Activated T-cell treated with anti-CD3 and anti-CD28 coated beads, Interleukin-2, amount 50 U/mL, for 4 hours (primary cell): ENCODE data around the gene CBLL1. TPM values are rescaled to one million over a fixed set of nuclear protein-coding genes. Genes with fewer than 3 reads are reported as not detected.

ENCODE experiments used
- ATAC-seq, 2 donors: fragments of 200-7000 bp; cut with Tn5 transposase; one replicate each; pipeline ENCODE4 v1.10.0; 2021
- DNase-seq: peaks from one replicate; pipeline ENCODE4 v3.0.0-alpha.2; 2020
- H3K27me3 Mint-ChIP-seq: one replicate; pipeline ENCODE4 v1.8.0; 2021; ENCODE audit warnings: low read depth, mixed read lengths
- H3K36me3 Mint-ChIP-seq: one replicate; pipeline ENCODE4 v1.8.0; 2022; ENCODE audit warnings: mixed read lengths; ENCODE audit not compliant: insufficient read depth
- H3K4me1 Mint-ChIP-seq: one replicate; pipeline ENCODE4 v1.8.0; 2021; ENCODE audit warnings: low read depth, mixed read lengths
- H3K4me3 Mint-ChIP-seq: one replicate; pipeline ENCODE4 v1.8.0; 2021; ENCODE audit warnings: mild to moderate bottlenecking, moderate library complexity, mixed read lengths
- H3K9me3 Mint-ChIP-seq: one replicate; pipeline ENCODE4 v1.8.0; 2021; ENCODE audit warnings: mixed read lengths
- total RNA-seq, 3 donors: library from RNA; stranded (reverse); gene quantifications; one replicate each; pipeline ENCODE4 v1.2.1, GENCODE V29; 2021

The CBLL1 gene
- total RNA-seq, 3 donors from 2014 or later = 37.2 to 45.9 (median 42.7) TPM

DNA sequence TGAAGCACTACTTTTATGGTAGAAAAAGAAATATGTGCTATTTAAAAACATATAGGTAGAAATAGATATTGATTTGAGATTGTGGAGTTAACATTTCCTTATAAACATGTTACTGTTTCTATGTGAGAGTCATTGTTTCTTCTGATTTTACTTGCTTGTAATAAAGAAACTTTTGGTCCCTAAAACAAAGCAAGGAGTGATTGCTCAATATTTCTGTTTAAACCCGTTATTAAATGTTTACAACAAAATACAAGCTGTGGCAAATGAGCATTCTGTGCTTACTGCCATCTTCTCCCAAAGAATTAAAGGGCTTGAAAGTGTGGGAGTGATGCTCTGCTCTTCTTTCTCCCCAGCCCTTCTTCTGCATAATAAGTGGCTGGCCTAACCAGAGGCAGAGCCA lies 22.7 kb upstream of the CBLL1 start:
- Mint-ChIP-seq H3K4me1 (no peaks in the 10 kb centered on the region), H3K4me3 (no peak overlapping the region), H3K36me3 (no peaks in the 10 kb centered on the region), H3K9me3 (no peaks in the 10 kb centered on the region), H3K27me3 (no peaks in the 10 kb centered on the region)
- ATAC-seq (no peak), DNase-seq (no peak)

DNA sequence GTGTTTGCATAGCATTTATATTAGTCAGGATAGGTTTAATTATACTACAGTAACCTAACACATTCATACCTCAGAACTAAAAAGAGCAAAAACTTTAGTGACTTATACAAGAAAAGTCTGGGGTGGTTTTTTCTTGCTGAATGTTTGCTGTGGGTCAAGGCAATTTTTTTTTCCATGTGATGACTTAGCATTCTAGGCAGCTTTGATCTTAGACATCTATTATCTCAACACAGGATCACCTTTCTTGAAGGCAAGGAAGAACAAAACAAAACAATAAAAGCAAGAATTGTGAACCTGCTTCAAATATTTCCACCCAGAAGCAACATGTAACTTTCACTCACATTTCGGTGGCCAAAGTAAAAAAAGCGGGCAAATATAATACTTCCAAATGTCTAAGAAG lies 20.7 kb upstream of the CBLL1 start:
- Mint-ChIP-seq H3K4me1 (no peaks in the 10 kb centered on the region), H3K4me3 (no peak overlapping the region), H3K9me3 (no peaks in the 10 kb centered on the region), H3K36me3 (no peaks in the 10 kb centered on the region), H3K27me3 (peaks cover 9% of the 10 kb centered on the region)
- DNase-seq (no peak), ATAC-seq (no peak)

DNA sequence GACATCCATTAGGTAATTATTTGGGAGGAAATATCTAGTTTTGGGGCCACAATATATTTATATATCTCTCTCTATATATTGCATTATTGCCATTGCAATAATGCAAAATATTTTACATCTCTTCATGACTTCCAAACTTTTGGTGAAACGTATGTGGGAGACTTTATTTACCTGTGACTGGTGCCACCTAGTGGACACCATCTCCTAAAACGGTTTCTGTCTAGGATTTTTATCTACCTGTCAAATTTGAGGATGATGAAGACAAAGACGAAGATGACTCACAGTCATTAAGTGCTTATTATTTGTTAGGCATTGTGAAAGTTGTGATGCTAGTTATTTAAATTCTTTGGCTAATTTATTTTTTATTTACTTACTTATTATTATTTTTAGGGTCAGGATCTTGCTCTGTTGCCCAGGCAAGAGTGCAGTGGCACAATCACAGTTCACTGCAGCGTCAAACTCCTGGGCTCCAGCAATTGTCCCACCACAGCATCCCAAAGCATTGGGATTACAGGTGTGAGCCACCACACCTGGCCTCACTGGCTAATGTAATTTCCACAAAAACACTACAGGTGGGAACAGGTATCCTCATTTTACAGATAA lies 18.7 kb upstream of the CBLL1 start:
- ATAC-seq (peak in 1 of 2 donors; percentile 57), DNase-seq (peak; percentile 38)
- no peaks in the 10 kb centered on the region for H3K9me3 Mint-ChIP-seq
- no peaks in the 10 kb centered on the region for H3K36me3 Mint-ChIP-seq
- H3K4me3 Mint-ChIP-seq = no peak overlapping the region
- H3K27me3 Mint-ChIP-seq = peaks cover 13% of the 10 kb centered on the region
- no peaks in the 10 kb centered on the region for H3K4me1 Mint-ChIP-seq

DNA sequence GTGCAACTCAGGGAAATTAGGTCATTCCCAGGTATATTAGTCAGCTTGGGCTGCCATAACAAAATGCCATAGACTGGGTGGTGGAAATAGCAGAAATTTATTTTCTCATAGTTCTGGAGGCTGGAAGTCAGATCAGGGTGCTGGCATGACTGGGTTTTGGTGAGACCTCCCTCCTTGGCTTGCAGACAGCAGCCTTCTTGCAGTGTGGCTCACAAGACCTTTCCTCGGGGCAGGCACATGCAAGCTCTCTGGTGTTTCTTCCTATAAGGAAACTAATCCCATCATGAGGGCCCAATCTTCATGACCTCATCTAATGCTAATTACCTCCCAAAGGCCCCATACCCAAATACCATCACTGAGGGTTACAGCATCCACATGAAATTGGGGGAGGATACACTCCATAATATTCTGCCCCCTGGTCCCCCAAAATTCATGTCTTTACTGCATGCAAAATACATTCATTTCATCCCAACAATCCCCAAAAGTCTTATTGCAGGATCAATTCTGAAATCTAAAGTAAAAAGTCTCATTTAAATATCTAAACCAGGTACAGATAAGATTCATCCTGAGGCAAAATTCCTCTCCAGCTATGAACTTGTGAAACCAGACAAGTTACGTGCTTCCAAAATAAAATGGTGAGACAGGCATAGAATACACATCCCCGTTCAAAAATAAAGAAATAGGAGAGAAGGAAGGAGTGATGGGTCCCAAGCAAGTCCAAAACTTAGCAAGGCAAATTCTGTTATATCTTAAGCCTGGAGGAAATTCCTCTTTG lies 17.4 kb upstream of the CBLL1 start:
- Mint-ChIP-seq H3K9me3 (no peaks in the 10 kb centered on the region), H3K36me3 (no peaks in the 10 kb centered on the region)
- DNase-seq = no peak

GRCh38 chr7:107728276-107728675 lies 15.7 kb upstream of the CBLL1 start:
- Mint-ChIP-seq H3K27me3 (peaks cover 13% of the 10 kb centered on the region), H3K9me3 (no peaks in the 10 kb centered on the region), H3K4me3 (no peak overlapping the region), H3K36me3 (no peaks in the 10 kb centered on the region), H3K4me1 (no peaks in the 10 kb centered on the region)
- ATAC-seq (no peak), DNase-seq (no peak)

More for the DNA sequence above, 17.4 kb upstream of the CBLL1 start:
- no peaks in the 10 kb centered on the region for H3K4me1 Mint-ChIP-seq
- no peak overlapping the region for H3K4me3 Mint-ChIP-seq
- ATAC-seq = no peak
- peaks cover 13% of the 10 kb centered on the region for H3K27me3 Mint-ChIP-seq

DNA sequence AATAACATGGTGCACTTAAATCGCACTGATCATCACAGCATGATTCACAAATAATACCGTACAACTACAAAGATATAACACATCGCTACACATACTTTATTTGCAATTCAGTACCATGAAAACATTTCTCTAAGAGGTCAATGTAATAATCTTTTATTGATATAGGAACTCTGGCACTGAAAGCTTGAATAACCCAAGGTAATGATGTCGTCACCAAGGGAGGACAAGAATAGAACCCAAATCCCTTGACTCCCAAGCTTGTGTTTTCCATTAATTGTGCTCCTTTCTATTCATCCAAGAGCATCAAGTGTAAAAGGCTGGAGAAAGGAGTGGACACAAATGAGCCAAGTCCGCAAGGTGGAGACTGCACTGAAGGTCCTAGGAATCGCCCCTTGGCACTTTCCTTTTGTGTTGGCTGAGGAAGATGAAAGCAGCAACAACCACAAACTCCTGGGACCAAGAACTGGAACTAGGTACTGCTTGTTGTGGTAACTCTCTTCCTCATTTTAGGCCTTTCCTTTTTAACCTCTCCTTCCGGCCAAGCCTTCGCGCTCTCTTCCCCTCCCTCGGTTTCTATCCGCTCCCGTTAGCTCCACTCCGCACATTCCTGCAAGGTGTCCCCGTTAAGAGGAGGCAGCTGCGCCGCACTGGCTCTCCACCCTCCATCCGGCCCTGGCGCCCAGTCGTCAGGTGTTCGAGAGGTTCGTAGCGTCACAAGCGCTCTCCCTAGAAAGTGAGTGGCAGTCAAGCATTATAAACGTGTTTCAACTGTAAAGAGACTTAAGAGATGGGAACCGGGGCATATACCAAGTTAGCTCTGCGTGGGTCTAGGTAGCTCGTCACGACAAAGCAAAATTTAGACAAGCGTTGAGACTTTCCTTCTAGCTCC lies 1.0 kb upstream of the CBLL1 start:
- DNase-seq = no peak
- H3K4me3 Mint-ChIP-seq = peak overlapping the region; percentile 98
- H3K27me3 Mint-ChIP-seq = no peaks in the 10 kb centered on the region
- no peaks in the 10 kb centered on the region for H3K9me3 Mint-ChIP-seq
- peak; percentile 23 to 38 for ATAC-seq
- H3K4me1 Mint-ChIP-seq = peaks cover 44% of the 10 kb centered on the region
- H3K36me3 Mint-ChIP-seq = peaks cover 5% of the 10 kb centered on the region

GRCh38 chr7:107744345-107744750 lies 406 bp downstream of the CBLL1 start:
- Mint-ChIP-seq H3K4me3 (peak overlapping the region; percentile 98), H3K9me3 (no peaks in the 10 kb centered on the region), H3K27me3 (no peaks in the 10 kb centered on the region), H3K36me3 (peaks cover 8% of the 10 kb centered on the region), H3K4me1 (peaks cover 50% of the 10 kb centered on the region)
- DNase-seq = no peak
- ATAC-seq = peak; percentile 44 to 48

GRCh38 chr7:107746006-107746405 lies 2.1 kb downstream of the CBLL1 start:
- peaks cover 58% of the 10 kb centered on the region for H3K4me1 Mint-ChIP-seq
- no peak for ATAC-seq
- DNase-seq = no peak
- H3K36me3 Mint-ChIP-seq = peaks cover 14% of the 10 kb centered on the region
- peak overlapping the region; percentile 98 for H3K4me3 Mint-ChIP-seq
- no peaks in the 10 kb centered on the region for H3K9me3 Mint-ChIP-seq
- no peaks in the 10 kb centered on the region for H3K27me3 Mint-ChIP-seq

DNA sequence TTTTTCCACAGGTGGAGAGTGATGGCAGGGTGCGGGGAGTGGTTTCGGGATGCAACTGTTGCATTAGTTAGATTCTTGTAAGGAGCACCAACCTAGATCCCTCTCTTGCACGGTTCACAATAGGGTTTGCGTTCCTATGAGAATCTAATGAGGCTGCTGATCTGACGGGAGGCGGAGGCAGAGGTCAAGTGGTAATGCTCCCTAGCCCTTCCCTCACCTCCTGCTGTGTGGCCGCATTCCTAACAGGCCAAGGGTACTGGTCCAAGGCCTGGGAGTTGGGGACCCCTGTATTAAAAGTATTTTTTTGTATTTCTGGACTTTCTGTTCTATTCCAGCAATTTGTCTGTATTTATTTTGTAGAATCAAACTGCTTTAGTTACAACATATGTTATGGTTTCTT lies 7.2 kb downstream of the CBLL1 start:
- Mint-ChIP-seq H3K36me3 (peaks cover 35% of the 10 kb centered on the region), H3K4me1 (peaks cover 39% of the 10 kb centered on the region), H3K9me3 (no peaks in the 10 kb centered on the region), H3K4me3 (no peak overlapping the region), H3K27me3 (no peaks in the 10 kb centered on the region)
- DNase-seq (no peak), ATAC-seq (no peak)

GRCh38 chr7:107754642-107755041 lies 10.7 kb downstream of the CBLL1 start:
- DNase-seq (no peak), ATAC-seq (no peak)
- H3K9me3 Mint-ChIP-seq = no peaks in the 10 kb centered on the region
- H3K4me3 Mint-ChIP-seq = no peak overlapping the region
- no peaks in the 10 kb centered on the region for H3K27me3 Mint-ChIP-seq
- H3K36me3 Mint-ChIP-seq = peaks cover 51% of the 10 kb centered on the region
- H3K4me1 Mint-ChIP-seq = peaks cover 16% of the 10 kb centered on the region

DNA sequence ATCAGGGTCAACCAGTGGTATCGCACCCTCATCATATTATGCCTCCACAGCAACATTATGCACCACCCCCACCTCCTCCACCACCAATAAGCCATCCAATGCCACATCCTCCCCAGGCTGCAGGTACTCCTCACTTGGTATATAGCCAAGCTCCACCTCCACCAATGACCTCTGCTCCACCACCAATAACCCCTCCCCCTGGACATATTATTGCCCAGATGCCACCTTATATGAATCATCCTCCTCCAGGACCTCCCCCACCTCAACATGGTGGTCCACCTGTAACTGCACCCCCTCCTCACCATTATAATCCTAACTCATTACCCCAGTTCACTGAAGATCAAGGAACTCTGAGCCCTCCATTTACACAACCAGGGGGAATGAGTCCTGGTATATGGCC lies 14.7 kb downstream of the CBLL1 start:
- DNase-seq (no peak), ATAC-seq (peak in 1 of 2 donors; percentile 34)
- Mint-ChIP-seq H3K4me1 (no peaks in the 10 kb centered on the region), H3K36me3 (peaks cover 33% of the 10 kb centered on the region), H3K9me3 (no peaks in the 10 kb centered on the region), H3K4me3 (no peak overlapping the region), H3K27me3 (no peaks in the 10 kb centered on the region)

DNA sequence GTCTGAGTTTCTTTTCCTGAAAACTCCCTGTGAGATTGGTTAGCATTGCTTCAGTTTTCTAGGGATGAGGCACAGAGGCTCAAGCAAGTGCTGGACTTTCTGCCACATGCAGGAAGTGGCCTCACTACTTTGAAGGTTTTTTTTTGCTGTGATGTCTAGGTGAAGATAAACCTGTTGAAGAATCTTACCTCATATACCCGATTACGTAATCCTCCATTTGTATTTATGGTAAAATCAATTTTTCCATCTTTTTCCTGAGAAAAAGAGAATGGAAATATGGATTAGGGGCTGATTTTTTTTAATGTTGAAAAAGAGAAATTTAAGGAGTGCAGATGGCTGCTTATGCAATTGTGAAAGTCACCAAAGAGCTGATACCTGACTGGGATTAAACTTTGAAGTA lies 23.4 kb downstream of the CBLL1 start:
- Mint-ChIP-seq H3K36me3 (no peaks in the 10 kb centered on the region), H3K27me3 (no peaks in the 10 kb centered on the region), H3K4me1 (peaks cover 21% of the 10 kb centered on the region), H3K9me3 (no peaks in the 10 kb centered on the region), H3K4me3 (no peak overlapping the region)
- DNase-seq (no peak), ATAC-seq (no peak)

DNA sequence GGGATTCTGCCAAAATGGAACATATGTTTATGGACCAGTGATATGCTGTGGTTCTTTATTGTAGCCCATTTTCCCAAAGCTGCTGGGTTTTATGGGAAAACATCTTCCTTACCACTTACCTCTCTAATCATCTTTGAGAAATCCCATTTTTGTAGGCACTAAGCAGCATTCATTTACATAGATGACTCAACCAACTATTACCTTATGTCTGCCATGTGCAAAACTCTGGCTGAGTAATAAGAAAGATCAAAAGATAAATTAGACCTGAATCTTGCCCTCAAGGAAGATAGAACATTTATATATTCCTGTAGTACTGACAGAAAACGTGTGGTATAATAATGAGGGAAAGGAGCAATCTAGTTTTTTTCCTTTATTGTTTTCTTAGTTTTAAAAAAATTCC lies 24.3 kb downstream of the CBLL1 start:
- DNase-seq (no peak), ATAC-seq (peak; percentile 41 to 43)
- H3K27me3 Mint-ChIP-seq = no peaks in the 10 kb centered on the region
- no peaks in the 10 kb centered on the region for H3K9me3 Mint-ChIP-seq
- H3K4me1 Mint-ChIP-seq = peaks cover 21% of the 10 kb centered on the region
- no peak overlapping the region for H3K4me3 Mint-ChIP-seq
- no peaks in the 10 kb centered on the region for H3K36me3 Mint-ChIP-seq

- H3K4me1 Mint-ChIP-seq = peaks cover 7% of the 10 kb centered on the region
- H3K9me3 Mint-ChIP-seq = no peaks in the 10 kb centered on the region
- no peak overlapping the region for H3K4me3 Mint-ChIP-seq
- ATAC-seq = no peak
- no peak for DNase-seq
- no peaks in the 10 kb centered on the region for H3K36me3 Mint-ChIP-seq
- no peaks in the 10 kb centered on the region for H3K27me3 Mint-ChIP-seq
Observed at GRCh38 chr7:107773027-107773426, 29.1 kb downstream of the CBLL1 start.
